ENCODE data around the gene FBXW4.

DNA sequence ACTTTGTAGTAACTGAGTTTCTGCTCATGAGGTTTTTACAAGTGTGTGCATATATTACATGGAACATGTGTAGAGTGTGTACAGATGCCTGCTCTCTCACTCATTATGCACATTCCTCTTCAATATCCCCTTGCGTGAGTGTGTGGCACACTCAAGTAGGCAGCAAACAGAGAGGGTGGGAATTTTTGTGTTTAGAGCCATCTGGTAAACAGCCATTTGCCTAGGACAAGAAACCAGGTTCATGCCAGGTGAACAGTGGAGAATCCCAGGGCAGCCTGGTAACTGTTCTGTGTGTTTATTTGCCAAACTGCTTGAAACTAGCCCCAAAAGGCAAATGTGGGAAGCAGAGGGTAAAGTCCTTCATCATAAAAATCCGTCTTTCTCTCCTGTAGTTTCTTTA is 19.9 kb downstream of the FBXW4 start:
- TF ChIP-seq, protein P1, sequence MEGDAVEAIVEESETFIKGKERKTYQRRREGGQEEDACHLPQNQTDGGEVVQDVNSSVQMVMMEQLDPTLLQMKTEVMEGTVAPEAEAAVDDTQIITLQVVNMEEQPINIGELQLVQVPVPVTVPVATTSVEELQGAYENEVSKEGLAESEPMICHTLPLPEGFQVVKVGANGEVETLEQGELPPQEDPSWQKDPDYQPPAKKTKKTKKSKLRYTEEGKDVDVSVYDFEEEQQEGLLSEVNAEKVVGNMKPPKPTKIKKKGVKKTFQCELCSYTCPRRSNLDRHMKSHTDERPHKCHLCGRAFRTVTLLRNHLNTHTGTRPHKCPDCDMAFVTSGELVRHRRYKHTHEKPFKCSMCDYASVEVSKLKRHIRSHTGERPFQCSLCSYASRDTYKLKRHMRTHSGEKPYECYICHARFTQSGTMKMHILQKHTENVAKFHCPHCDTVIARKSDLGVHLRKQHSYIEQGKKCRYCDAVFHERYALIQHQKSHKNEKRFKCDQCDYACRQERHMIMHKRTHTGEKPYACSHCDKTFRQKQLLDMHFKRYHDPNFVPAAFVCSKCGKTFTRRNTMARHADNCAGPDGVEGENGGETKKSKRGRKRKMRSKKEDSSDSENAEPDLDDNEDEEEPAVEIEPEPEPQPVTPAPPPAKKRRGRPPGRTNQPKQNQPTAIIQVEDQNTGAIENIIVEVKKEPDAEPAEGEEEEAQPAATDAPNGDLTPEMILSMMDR (conservative IDR thresholded peaks at IDR 0.05; ENCODE audit: low read length), result no peak
- no peak for TF ChIP-seq EZH2phosphoT487 (IDR thresholded peaks at IDR 0.05; ENCODE audit: borderline replicate concordance, low read depth, low read length)
